AML-193 (cell line): ENCODE data around the gene TOX2.

Source experiments
- DNase-seq, 2 experiments: peaks; one replicate each; lab custom pipeline; 2025; lab: John Stamatoyannopoulos, UW

The TOX2 gene

DNA sequence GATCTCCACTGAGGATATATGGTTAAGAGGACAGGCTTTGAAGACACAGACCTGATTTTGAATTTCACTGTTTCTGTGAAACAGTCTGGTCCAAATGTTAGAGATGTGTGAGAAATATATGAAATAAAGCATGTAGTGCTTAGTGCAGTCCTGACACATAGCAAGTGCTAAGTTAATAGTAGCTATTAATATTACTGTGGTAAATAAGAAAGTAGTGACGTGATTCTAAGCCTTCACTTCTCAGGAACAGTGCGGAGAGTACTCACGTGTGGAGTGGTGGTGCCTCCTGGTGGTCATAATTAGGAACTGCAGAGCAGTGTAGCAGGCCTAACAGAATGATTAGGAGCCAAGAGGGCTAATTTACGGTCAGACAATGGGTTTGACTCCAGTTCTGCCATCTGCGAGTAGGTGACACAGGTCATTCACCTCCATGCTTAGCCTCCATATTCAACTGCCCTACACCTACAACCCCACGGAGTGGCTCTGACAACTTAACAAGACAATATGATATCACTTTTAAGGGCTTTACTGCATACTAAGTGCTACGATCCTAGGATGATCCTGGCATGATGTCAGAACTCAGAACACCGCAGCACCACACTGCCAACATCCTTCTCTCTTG, 166.1 kb downstream of the TOX2 start:
- DNase-seq, result peak; percentile 62 to 66

DNA sequence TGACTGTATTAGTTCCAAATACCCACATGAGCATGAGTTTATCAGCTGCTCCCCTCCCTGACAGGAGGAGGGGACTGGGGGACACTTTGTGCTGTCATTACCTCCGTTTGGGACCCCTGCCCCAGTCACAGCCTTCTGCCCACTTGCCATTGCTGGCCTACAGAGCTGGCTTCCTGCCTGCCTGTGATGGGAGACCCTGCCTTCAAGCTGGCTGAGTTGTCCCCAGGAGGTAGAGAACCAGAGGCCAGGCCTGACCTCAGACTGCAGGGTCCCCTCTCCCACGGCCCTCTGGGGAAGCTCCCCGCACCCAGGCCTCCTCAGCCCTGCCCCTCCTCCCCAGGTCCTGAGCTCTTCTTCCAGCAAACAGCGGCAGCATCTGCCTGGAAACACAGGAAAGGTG, 166.8 kb downstream of the TOX2 start:
- no peak for DNase-seq

DNA sequence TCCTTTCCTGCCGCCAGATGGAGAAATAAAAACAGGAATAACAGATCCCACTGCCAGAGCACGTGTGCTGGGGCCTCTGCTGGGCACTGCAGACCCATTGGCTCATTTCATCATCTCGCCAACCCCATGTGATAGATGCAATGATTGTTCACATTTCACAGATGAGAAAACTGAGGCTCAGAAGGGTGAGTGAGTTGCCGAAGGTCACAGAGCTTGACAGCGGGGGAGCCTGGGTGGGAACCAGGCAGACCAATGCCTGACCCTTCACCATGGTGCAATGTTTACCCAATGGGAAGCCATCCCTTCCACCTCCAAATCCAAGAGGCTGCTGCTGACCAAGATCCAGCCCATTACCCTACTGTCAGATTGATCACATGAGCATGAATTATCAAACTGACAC, 167.2 kb downstream of the TOX2 start:
- DNase-seq, result no peak

- no peak for DNase-seq
Measured at GRCh38 chr20:44083220-44083933, 168.7 kb downstream of the TOX2 start.

DNA sequence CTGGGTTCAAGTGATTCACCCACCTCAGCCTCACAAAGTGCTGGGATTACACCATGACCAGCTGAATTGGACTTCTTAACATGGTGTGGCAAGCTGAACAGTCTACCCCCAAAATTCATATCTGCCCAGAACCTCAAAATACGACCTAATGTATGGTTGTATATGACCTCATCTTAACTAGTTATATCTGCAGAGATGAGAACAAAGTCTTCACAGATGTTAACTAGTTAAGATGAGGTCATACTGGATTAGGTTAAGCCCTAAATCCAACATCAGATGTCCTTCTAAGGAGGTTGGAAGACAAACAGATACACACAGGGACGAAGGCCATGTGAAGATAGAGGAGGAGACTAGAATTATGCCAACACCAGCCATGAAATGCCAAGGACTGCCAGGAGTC, 169.8 kb downstream of the TOX2 start:
- DNase-seq, result no peak

- no peak for DNase-seq
Measured at GRCh38 chr20:44084891-44085290, 170.2 kb downstream of the TOX2 start.

- DNase-seq, result no peak
Measured at GRCh38 chr20:44085616-44086434, 171.2 kb downstream of the TOX2 start.

GRCh38 chr20:44087051-44087856, 172.6 kb downstream of the TOX2 start:
- DNase-seq, result no peak

DNA sequence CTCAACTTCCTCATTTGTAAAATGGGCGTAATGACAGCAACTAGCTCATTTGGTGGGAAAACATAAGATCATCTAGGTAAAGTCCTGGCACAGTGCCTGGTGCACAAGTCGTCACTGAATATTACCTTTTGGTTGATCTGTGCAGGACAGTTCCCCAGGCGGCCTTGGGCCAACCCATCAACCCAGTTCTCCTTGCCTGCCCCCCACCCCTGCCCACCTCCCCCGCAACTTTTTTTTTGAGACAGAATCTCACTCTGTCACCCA, 173.1 kb downstream of the TOX2 start:
- no peak for DNase-seq

DNA sequence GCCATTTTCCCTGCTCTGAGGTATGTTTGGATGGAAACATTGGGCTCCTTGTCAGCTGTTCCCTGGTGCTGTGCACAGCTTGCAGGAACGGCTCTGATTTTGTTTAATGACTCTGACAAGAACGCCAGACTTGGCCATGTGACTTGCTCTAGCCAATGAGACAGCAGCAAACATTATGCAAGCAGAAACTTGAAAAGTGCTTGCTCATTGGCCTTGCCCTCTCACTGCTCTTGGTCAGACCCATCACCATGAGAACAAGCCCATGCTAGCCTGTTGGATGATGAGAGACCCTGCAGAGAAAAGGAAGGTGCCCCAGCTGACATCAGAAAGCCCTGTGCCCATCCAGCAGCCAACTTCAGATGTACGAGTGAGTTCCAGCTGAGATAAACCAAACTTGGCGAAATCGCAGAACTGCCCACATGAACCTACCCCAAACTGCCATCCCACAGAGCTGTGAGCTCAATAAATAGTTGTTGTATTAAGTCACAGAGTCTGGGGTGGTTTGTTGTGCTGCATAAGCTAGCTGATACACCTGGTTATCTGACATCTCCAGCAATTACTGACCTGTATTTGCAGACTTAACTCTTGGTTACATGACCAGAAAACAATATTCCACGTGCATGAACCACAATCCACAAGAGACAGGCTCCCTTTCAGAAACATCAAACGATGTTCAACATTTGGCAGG, 175.5 kb downstream of the TOX2 start:
- no peak for DNase-seq

DNA sequence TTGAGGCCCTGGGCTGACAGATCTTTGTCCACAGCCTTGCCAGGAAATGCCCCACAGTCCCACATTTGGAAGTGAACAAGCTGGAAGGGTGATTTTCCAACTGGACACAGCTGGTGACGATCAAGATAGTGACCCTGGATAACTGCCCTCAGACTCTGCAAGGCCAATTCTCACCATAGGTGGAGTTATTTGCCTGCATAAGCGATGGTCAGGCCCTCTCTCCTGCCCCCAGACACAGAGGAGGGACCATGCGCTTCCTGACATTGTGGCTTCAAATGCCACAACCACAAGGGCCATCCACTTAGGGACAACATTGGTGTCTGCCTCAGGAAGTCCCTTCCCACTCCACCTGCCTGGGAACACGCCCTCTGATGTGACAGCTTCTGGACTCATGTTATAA, 176.4 kb downstream of the TOX2 start:
- DNase-seq, result no peak

DNA sequence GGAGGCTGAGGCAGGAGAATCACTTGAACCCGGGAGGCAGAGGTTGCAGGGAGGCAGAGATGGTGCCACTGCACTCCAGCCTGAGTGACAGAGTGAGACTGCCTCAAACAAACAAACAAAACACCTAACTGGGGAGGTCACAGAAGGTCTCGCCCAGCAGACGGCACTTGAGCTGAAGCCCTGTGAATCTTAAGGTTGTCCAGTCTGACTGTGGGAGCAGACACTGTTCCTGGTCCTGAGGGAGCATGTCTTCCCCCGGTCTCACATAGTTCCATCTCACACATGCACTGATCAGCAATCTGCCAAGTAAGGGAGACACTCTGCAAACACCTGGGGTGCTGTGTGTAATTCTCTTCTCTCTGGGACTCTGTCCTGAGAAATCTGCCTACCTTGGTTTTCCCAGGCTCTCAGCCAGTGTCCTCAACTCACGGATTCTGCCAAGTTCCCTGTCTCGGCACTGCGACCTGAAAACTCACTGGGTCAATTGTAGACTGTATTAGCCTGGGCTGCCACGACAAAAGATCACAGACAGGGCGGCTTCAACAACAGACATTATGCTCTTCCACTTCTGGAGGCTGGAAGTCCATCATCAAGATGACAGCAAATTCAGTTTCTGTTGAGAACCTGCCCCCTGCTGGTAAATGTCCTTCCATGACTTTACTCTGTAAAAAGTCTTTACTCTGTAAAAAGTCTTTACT, 178.0 kb downstream of the TOX2 start:
- peak; percentile 24 to 48 for DNase-seq

DNA sequence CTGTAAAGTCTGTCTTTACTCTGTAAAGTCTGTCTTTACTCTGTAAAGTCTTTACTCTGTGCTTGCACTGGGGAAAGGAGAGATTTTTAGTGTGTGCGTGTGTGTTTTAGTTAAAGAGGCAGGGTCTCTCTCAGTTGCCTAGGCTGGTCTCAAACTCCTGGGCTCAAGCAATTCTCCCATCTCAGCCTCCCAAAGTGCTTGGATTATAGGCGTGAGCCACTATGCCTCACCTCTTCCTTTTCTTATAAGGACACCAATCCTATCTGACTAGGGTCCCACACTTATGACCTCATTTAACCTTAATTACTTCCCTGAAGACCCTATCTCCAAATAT, 178.6 kb downstream of the TOX2 start:
- DNase-seq, result no peak

DNA sequence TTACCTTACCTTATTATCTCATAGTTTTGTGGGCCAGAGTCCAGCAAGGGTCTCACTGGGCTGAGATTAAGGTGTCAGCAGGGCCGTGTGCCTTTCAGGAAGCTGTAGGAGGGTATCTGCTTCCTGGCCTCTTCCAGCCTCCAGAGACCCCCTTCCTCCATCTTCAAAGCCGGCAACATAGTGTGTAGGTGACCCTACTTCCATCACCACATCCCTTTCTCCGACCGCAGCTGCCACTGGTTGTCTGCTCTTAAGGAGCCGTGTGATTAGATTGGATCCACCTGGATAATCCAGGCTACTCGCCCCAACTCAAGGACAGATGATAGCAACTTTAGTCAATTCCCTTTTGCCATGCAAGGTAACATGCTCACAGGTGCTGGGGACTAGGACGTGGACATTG, 181.2 kb downstream of the TOX2 start:
- DNase-seq, result no peak

- DNase-seq, result no peak
Measured at GRCh38 chr20:44097521-44098255, 183.0 kb downstream of the TOX2 start.

DNA sequence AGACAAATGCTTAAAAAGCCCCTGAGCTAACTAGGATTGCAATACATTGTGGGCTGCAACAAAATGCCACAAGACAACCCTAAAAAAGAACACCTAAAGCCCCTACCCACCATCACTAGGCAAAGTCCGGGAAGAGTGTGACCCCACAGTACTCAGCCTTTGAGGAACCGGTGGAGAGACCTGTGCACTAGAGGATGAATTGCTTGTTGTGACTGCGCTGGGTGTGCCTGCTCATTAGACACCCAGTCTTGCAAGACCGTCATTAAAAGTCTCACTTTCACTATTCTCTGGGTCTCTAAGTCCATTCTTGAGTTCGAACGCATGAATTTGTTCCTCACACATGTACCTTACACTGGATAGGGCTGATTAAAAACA, 183.6 kb downstream of the TOX2 start:
- no peak for DNase-seq

DNA sequence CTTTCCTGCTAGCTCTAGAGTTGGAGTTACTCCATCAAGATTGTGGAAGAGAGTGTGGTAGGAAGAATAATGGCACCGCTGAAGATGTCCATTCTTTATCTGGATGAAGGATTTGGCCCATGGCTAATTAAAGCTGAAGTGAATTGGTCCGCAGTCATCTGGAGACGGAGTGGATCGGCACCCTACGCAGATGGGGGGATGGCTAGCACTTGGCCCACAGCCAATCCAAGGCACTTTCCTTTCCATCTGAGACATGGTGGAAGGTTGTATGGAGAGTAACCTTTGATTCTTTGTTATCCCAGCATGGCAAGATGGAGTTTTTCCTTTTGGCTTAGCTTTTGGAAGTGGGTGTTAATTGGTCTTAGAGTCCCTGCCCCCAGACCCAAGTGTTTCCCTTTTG, 184.0 kb downstream of the TOX2 start:
- no peak for DNase-seq

DNA sequence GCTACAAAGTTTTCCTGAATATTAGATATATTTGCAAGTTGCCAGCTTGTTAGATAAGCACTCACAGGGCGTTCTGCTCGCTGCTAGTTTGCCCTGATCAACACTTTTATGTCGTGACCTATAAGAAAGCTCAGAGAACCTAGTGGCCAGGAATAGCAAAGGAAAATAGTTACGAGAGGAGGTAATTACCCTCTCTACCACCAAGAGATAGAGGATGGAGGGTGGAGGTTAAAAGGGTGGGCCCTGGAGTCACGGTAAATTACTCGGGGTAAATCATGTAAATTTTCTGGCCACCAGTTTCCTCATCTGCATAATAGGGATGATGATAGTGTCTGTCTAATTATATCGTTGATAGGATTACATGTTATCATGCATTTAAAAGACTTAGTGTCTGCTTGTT, 185.2 kb downstream of the TOX2 start:
- DNase-seq, result no peak

DNA sequence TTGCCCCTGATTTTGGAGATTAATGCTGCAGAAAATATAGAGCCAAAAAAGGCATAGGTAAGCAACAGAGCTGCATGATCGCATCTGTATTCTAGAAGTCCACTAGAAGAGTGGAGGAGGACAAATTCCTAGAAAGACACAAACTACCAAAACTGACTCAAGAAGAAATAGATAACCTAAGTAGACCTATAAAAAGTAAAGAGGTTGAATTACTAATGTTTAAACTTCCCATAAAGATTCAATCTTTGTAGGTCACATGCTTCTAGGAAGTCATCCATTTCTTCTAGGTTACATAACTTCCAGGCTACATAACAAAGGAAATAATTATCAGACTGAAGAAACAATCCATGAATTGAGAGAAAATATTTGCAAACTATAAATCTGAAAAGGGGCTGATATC, 187.9 kb downstream of the TOX2 start:
- no peak for DNase-seq

DNA sequence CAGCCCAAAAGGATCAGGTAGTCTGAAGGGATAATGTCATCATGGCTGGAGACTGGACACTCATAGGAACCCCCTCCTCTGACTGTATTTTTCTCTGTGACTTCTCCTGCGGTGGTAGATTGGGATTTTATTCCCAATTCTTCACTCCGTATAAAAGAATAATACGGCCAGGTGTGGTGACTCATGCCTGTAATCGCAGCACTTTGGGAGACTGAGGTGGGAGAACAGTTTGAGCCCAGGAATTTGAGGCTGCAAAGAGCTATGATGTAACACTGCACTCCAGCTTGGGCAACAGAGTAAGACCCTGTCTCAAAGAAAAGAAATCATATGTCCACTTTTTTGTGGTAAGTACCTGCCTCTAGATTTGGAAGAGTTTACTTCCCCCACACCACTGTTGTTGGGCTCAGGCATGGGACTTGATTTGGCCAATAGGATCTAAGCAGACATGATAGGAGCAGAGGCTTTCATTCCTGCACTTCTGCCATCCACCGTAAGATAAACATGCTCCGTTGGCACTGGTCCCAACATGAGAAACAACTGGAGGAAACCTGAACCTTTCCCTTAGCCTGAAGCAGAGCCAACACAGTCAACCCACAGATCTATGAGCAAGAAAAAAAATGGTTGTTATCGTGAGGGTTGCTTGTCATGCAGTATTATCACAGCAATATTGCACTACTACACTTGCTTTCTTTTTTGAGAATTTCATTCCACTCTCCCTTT, 190.3 kb downstream of the TOX2 start:
- no peak for DNase-seq
